Measurements from ENCODE around the gene TEX53.

The TEX53 gene

GRCh38 chr9:114633438-114634089, 24.0 kb downstream of the TEX53 start:
- no peak for DNase-seq (ENCODE audit: low read depth)

GRCh38 chr9:114631166-114631565, 26.4 kb downstream of the TEX53 start:
- no peak for TF ChIP-seq CTCF (IDR thresholded peaks at IDR 0.05; ENCODE audit: low read length, missing control alignments)
- DNase-seq (ENCODE audit: low read depth) = no peak
- H3K4me3 ChIP-seq (replicated peaks; ENCODE audit: low read depth, low read length) = no peak overlapping the region

More at GRCh38 chr9:114633438-114634089, 24.0 kb downstream of the TEX53 start:
- no peak for TF ChIP-seq CTCF (IDR thresholded peaks at IDR 0.05; ENCODE audit: low read length, missing control alignments)
- no peak overlapping the region for H3K4me3 ChIP-seq (replicated peaks; ENCODE audit: low read depth, low read length)

GRCh38 chr9:114629563-114630090, 28.0 kb downstream of the TEX53 start:
- DNase-seq (ENCODE audit: low read depth) = no peak
- H3K4me3 ChIP-seq (replicated peaks; ENCODE audit: low read depth, low read length) = no peak overlapping the region
- no peak for TF ChIP-seq CTCF (IDR thresholded peaks at IDR 0.05; ENCODE audit: low read length, missing control alignments)

- TF ChIP-seq CTCF (IDR thresholded peaks at IDR 0.05; ENCODE audit: low read length, missing control alignments) = no peak
- H3K4me3 ChIP-seq (replicated peaks; ENCODE audit: low read depth, low read length) = no peak overlapping the region
- DNase-seq (ENCODE audit: low read depth) = no peak
These were observed 30.1 kb downstream of the TEX53 start for GRCh38 chr9:114627553-114627952.

- TF ChIP-seq CTCF (IDR thresholded peaks at IDR 0.05; ENCODE audit: low read length, missing control alignments) = no peak
- H3K4me3 ChIP-seq (replicated peaks; ENCODE audit: low read depth, low read length) = no peak overlapping the region
- no peak for DNase-seq (ENCODE audit: low read depth)
These were observed 31.1 kb downstream of the TEX53 start for GRCh38 chr9:114626415-114627020.

GRCh38 chr9:114624677-114625076, 32.9 kb downstream of the TEX53 start:
- no peak overlapping the region for H3K4me3 ChIP-seq (replicated peaks; ENCODE audit: low read depth, low read length)
- no peak for DNase-seq (ENCODE audit: low read depth)
- no peak for TF ChIP-seq CTCF (IDR thresholded peaks at IDR 0.05; ENCODE audit: low read length, missing control alignments)

Measured in fibroblast of pulmonary artery (primary cell).